Esophagus squamous epithelium (tissue), 4 donors: Measurements from ENCODE around the gene NT5DC2.

Experiments used
- POLR2A ChIP-seq, 4 donors: fragments of 450-650 bp; IDR thresholded peaks; one replicate each; pipeline ENCODE4 v1.6.1; 2017; ENCODE audit warnings: antibody characterized with exemption in 4 of 4, mild to moderate bottlenecking in 4 of 4, moderate library complexity in 3 of 4
- TF ChIP-seq, protein P1 (sequence below), 6 experiments: fragments of 450-650 bp in 4 of 6; fragments of 200-600 bp in 2 of 6; sonication (generic) in 2 of 6; IDR thresholded peaks; one replicate each; pipeline ENCODE4 v1.5.1; 2016 to 2019; ENCODE audit warnings: antibody characterized with exemption in 6 of 6, mild to moderate bottlenecking in 4 of 6, moderate library complexity in 4 of 6

GRCh38 chr3:52479037-52479876 lies 54.4 kb downstream of the NT5DC2 start:
- TF ChIP-seq, protein P1, sequence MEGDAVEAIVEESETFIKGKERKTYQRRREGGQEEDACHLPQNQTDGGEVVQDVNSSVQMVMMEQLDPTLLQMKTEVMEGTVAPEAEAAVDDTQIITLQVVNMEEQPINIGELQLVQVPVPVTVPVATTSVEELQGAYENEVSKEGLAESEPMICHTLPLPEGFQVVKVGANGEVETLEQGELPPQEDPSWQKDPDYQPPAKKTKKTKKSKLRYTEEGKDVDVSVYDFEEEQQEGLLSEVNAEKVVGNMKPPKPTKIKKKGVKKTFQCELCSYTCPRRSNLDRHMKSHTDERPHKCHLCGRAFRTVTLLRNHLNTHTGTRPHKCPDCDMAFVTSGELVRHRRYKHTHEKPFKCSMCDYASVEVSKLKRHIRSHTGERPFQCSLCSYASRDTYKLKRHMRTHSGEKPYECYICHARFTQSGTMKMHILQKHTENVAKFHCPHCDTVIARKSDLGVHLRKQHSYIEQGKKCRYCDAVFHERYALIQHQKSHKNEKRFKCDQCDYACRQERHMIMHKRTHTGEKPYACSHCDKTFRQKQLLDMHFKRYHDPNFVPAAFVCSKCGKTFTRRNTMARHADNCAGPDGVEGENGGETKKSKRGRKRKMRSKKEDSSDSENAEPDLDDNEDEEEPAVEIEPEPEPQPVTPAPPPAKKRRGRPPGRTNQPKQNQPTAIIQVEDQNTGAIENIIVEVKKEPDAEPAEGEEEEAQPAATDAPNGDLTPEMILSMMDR (IDR thresholded peaks at IDR 0.05): no peak
- no peak for TF ChIP-seq POLR2A (IDR thresholded peaks at IDR 0.05)
